Transverse colon (tissue), 4 donors: ENCODE results near the gene DDX10.

ENCODE experiments used
- EP300 ChIP-seq: sonication (generic); formaldehyde crosslinking; IDR thresholded peaks from one replicate; pipeline ENCODE4 v1.6.1; 2017; ENCODE audit warnings: antibody characterized with exemption, low read depth
- POLR2A ChIP-seq: fragments of 450-650 bp; IDR thresholded peaks from one replicate; pipeline ENCODE4 v1.6.1; 2016; ENCODE audit warnings: antibody characterized with exemption, mild to moderate bottlenecking, moderate library complexity
- POLR2AphosphoS5 ChIP-seq, 3 donors: sonication (generic); formaldehyde crosslinking; IDR thresholded peaks; one replicate each; pipeline ENCODE4 v1.6.1; 2016; ENCODE audit warnings: antibody characterized with exemption in 3 of 3
- TF ChIP-seq, protein P1 (sequence below), 5 experiments: fragments of 200-600 bp in 3 of 5; fragments of 450-650 bp in 2 of 5; sonication (generic) in 3 of 5; IDR thresholded peaks; 1 replicate in 2 of 5; 2 replicates in 3 of 5; pipeline ENCODE4 v1.5.1; 2016 to 2017; ENCODE audit warnings: antibody characterized with exemption in 5 of 5, inconsistent platforms in 3 of 5, mild to moderate bottlenecking in 2 of 5, moderate library complexity in 1 of 5

DNA sequence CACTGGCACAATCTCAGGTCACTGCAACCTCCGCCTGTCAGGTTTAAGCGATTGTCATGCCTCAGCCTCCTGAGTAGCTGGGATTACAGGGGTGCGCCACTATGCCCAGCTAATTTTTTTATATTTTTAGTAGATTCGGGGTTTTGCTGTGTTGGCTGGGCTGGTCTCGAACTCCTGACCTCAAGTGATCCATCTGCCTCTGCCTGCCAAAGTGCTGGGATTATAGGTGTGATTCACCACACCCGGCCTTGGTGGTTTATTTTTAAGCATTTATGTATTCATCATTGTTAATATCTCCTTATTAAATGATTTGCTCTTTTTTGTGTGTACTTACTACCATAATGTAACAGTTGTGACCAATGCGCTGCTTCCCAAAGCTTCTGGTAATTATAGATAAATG, 171.7 kb downstream of the DDX10 start:
- TF ChIP-seq, protein P1, sequence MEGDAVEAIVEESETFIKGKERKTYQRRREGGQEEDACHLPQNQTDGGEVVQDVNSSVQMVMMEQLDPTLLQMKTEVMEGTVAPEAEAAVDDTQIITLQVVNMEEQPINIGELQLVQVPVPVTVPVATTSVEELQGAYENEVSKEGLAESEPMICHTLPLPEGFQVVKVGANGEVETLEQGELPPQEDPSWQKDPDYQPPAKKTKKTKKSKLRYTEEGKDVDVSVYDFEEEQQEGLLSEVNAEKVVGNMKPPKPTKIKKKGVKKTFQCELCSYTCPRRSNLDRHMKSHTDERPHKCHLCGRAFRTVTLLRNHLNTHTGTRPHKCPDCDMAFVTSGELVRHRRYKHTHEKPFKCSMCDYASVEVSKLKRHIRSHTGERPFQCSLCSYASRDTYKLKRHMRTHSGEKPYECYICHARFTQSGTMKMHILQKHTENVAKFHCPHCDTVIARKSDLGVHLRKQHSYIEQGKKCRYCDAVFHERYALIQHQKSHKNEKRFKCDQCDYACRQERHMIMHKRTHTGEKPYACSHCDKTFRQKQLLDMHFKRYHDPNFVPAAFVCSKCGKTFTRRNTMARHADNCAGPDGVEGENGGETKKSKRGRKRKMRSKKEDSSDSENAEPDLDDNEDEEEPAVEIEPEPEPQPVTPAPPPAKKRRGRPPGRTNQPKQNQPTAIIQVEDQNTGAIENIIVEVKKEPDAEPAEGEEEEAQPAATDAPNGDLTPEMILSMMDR (IDR thresholded peaks at IDR 0.05) = no peak
- TF ChIP-seq POLR2AphosphoS5 (IDR thresholded peaks at IDR 0.05) = no peak
- no peak for TF ChIP-seq POLR2A
- no peak for TF ChIP-seq EP300
